NB4 (cell line): Measurements from ENCODE around the gene FOXJ3.

Source experiments
- DNase-seq: peaks from one replicate; pipeline ENCODE4 v3.0.0; 2010; ENCODE audit warnings: low read depth
- H3K4me3 ChIP-seq: one replicate; pipeline ENCODE4 v1.5.1; 2011; ENCODE audit warnings: mild to moderate bottlenecking, low read depth, low read length, moderate library complexity
- MYC ChIP-seq: IDR thresholded peaks from 2 replicates; pipeline ENCODE4 v1.6.1; 2011; ENCODE audit warnings: low read depth, low read length
- POLR2A ChIP-seq: IDR thresholded peaks from 2 replicates; pipeline ENCODE4 v1.6.1; 2011; ENCODE audit warnings: mild to moderate bottlenecking; ENCODE audit not compliant: insufficient read length; ENCODE audit errors: extremely low read depth
- TF ChIP-seq, protein P1 (sequence below): IDR thresholded peaks from one replicate; pipeline ENCODE4 v1.5.1; 2012; ENCODE audit warnings: low read depth, low read length
- TF ChIP-seq, protein P2 (sequence below): IDR thresholded peaks from 2 replicates; pipeline ENCODE4 v1.6.1; 2011; ENCODE audit warnings: low read depth, low read length

FOXJ3 gene

DNA sequence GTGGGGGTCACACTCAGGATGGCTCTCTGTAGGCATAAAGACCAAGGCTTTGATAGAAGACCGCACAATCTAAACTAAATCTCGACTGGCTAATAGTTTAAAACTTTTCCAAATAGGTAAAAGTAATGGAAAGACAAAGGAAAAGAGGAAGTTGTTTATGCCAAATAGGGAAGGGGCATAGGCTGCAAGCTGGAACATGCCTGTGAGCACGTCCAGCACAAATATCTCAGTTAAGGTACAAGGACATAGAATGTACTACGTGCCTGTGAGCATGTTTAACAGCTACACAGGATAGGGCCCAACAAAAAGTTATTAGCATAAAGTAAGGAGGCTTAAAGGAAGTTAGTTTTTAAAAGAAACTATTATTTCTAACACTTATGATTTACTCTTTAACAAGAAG is 142.9 kb downstream of the FOXJ3 start:
- no peak overlapping the region for H3K4me3 ChIP-seq
- DNase-seq, result no peak
- TF ChIP-seq, protein P1, sequence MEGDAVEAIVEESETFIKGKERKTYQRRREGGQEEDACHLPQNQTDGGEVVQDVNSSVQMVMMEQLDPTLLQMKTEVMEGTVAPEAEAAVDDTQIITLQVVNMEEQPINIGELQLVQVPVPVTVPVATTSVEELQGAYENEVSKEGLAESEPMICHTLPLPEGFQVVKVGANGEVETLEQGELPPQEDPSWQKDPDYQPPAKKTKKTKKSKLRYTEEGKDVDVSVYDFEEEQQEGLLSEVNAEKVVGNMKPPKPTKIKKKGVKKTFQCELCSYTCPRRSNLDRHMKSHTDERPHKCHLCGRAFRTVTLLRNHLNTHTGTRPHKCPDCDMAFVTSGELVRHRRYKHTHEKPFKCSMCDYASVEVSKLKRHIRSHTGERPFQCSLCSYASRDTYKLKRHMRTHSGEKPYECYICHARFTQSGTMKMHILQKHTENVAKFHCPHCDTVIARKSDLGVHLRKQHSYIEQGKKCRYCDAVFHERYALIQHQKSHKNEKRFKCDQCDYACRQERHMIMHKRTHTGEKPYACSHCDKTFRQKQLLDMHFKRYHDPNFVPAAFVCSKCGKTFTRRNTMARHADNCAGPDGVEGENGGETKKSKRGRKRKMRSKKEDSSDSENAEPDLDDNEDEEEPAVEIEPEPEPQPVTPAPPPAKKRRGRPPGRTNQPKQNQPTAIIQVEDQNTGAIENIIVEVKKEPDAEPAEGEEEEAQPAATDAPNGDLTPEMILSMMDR, result no peak
- TF ChIP-seq MYC (no peak), POLR2A (no peak)
- TF ChIP-seq, protein P2, sequence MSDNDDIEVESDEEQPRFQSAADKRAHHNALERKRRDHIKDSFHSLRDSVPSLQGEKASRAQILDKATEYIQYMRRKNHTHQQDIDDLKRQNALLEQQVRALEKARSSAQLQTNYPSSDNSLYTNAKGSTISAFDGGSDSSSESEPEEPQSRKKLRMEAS, result no peak

DNA sequence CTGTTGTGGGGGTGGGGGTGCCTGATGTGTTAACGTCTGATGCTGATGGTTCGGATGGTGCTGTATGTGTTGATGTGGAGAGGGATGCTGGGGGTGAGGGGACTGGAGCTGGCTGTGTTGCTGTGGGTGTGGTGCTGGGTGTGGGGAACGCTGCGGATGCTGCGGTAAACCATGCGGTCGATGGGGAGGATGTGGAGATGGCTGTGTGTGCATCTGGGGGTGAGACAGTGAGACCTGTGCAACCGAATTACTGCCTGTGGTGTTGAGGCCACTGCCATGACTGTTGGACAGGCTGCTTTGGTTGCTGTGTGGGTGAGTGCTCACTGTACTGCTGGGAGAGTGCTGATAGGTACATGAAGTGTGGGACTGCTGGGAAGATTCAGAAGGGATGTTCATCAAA is 143.7 kb downstream of the FOXJ3 start:
- H3K4me3 ChIP-seq, result no peak overlapping the region
- TF ChIP-seq POLR2A, result no peak
- no peak for DNase-seq

DNA sequence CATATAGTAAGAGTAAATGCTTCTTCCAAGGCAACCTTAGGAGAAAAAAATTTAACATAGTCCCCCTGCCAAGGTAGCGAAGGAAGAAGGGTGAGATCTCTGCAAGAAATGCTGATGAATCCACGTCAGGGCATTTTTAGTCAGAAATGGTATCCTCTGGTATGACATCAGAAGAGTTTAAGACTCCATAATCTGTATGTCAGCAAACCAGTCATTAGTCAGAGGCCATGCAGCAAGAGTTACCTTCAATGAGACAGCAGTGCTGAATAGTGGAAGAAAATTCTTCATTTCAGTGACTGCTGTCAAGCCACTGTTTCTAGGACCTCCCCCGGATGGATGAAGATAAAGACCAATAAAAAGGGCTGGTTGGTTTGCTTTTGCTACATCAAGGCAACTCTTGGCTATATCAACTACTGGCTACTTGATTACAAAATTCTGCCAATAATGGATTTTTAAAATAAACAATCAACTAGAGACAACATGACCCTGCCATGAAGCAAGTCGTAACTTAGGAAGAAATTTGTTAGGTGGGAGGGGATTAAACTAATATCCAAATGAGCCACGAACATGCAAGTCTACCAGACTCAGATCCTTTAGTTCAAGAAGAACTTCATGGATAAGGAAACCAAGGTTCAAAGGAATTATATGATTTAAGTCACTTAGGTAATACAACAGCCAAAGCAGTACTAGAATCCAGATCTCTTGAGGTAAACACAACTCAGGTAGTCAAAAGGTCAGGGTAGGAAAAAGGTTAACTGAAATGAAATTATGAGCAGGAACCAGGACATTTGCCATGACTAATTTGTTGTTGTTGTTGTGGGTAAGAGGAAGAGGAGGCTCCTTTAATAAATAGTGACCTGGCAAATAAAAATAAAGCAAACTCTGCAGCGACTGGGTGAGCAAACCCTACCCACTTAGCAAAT is 144.8 kb downstream of the FOXJ3 start:
- TF ChIP-seq, protein P1, result no peak
- TF ChIP-seq MYC, result no peak
- TF ChIP-seq, protein P2, result no peak
- no peak overlapping the region for H3K4me3 ChIP-seq
- no peak for DNase-seq

DNA sequence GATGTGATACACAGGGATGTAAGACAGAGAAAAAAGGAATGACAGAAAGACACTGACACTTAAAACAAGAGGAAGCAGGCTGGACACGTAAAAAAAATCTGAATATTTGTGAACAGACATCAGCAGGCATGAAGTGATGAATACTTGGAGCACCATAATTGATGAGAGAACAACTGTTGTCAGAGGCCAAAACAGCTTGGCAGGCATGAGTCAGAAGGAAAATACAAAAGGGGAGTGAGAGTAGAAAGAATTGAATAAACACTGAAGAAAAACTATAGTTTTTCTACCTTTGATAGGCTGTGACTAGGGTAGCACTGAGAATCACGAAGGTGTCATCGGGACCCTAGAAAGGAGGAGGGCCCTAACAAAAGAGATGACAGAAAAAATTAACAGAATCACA is 148.9 kb downstream of the FOXJ3 start:
- TF ChIP-seq, protein P1, result no peak
- TF ChIP-seq, protein P2, result no peak
- TF ChIP-seq POLR2A, result no peak
- TF ChIP-seq MYC, result no peak
- no peak for DNase-seq
- H3K4me3 ChIP-seq, result no peak overlapping the region

DNA sequence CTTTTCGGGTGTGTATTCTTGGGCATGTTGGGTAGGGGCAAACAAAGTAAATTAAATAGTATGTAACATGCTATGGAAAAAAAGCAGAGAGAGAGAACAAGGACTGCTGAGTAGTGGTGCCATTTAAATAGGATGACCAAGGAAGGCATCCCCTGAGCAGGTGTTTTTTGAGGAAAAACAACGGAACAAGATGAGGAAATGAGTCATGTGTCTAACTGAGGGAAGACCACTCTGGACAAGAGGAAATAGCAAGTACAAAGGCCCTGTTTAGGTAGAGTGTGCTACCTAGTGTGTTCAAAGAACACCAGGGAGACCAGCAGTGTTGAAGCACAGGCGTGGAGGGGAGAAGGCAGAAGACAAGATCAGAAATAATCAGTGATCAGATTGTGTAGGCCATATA is 150.4 kb downstream of the FOXJ3 start:
- no peak overlapping the region for H3K4me3 ChIP-seq
- DNase-seq, result no peak
- TF ChIP-seq, protein P1, result no peak
- TF ChIP-seq MYC (no peak), POLR2A (no peak)
- TF ChIP-seq, protein P2, result no peak

DNA sequence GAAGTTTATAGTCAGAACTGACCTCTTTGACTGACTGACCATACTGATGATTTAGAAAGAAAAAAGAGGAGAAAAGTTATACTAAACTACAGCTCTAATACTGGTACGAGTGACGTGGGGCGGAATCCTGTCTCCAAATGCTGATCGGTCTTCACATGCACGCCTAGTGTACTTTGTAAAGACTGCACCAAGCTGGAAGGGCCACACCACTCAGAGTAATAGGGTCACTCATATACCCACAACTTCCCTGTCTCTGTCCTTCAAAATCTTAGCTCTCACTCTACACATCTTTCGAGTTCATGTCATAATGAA is 151.1 kb downstream of the FOXJ3 start:
- no peak for TF ChIP-seq POLR2A
- TF ChIP-seq MYC, result no peak
- TF ChIP-seq, protein P2, result no peak
- TF ChIP-seq, protein P1, result no peak
- H3K4me3 ChIP-seq, result no peak overlapping the region
- DNase-seq, result no peak
